ENCODE results near the gene TOP3B.
A peak's percentile ranks its signal among the peaks of the same experiment; 100 is the strongest.

- TF ChIP-seq CTCF (conservative IDR thresholded peaks at IDR 0.05; ENCODE audit: low read length) (peak; percentile 87), EZH2phosphoT487 (IDR thresholded peaks at IDR 0.05; ENCODE audit: borderline replicate concordance, low read depth, low read length) (no peak)
These were observed 44.3 kb downstream of the TOP3B start for GRCh38 chr22:21938071-21938822.
